ENCODE data around the gene ABCG2.

The ABCG2 gene

DNA sequence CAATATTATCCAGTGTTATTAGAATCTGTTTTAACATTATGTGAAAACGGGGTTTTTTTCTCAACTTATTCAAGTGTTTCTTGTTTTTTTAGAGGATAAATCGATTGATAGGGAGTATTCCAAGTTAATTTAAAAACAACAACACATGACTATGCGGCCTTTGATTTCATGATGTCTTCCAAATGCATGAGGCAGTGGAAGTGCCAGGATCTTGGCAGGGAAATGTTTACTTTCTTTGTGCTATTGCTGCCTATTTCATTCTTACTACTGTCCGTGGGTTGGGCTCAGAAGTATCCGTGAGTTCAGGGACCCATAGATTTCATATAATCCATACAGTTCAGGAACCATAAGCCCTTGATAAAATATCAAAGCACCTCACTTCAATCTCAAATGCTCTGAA lies 64.6 kb downstream of the ABCG2 start:
- Histone ChIP-seq H3K27me3 (ENCODE audit: control insufficient read depth, insufficient read depth, low read length) (no peaks in the 10 kb centered on the region), H3K9ac (ENCODE audit: low read depth, low read length) (no peak overlapping the region), H3K9me3 (ENCODE audit: control insufficient read depth, insufficient read depth, low read length) (no peaks in the 10 kb centered on the region), H3K36me3 (ENCODE audit: control insufficient read depth, insufficient read depth, low read length) (no peaks in the 10 kb centered on the region), H3K4me1 (ENCODE audit: control insufficient read depth, insufficient read depth, low read length) (no peaks in the 10 kb centered on the region), H3K4me3 (ENCODE audit: low read depth, low read length) (no peak overlapping the region)

DNA sequence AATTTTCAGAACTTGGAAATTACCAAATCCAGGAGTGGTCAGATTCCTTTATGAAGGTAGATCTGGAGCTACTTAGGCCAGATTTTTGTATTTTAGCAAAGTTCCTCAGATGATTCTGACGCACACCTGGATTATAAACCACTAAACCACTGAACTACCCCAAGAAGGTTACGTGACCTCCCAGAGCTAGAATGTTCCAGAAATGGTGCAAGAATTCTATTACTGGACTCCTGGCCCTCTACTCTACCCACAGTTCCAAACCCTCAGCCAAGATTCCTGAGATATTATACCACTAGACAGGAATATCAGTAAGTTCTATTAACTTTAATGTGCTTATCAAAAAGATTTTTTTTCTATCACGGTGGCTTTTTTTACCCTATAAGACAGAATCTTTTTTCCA lies 67.1 kb downstream of the ABCG2 start:
- Histone ChIP-seq H3K9ac (ENCODE audit: low read depth, low read length) (no peak overlapping the region), H3K4me3 (ENCODE audit: low read depth, low read length) (no peak overlapping the region), H3K4me1 (ENCODE audit: control insufficient read depth, insufficient read depth, low read length) (no peaks in the 10 kb centered on the region), H3K9me3 (ENCODE audit: control insufficient read depth, insufficient read depth, low read length) (no peaks in the 10 kb centered on the region), H3K36me3 (ENCODE audit: control insufficient read depth, insufficient read depth, low read length) (no peaks in the 10 kb centered on the region), H3K27me3 (ENCODE audit: control insufficient read depth, insufficient read depth, low read length) (no peaks in the 10 kb centered on the region)

DNA sequence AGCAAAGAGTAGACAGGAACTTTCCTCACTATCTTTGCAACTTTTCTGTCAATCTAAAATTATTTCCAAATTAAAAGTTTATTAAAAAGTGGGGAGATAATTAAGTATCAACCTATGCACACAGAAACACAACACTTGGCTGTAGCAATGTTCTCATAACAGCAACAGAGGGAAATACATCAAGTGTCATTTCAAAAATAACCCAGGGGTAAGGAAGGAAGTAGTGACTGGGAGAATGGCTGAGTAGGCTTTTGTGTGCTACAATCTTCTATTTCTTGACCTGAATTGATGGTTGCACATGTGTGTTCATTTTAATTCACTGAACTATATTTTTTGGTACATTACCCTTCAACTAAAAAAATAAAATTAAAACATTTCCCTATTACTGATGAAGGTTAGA lies 67.5 kb downstream of the ABCG2 start:
- Histone ChIP-seq H3K27me3 (ENCODE audit: control insufficient read depth, insufficient read depth, low read length) (no peaks in the 10 kb centered on the region), H3K4me3 (ENCODE audit: low read depth, low read length) (no peak overlapping the region), H3K36me3 (ENCODE audit: control insufficient read depth, insufficient read depth, low read length) (no peaks in the 10 kb centered on the region), H3K9ac (ENCODE audit: low read depth, low read length) (no peak overlapping the region), H3K9me3 (ENCODE audit: control insufficient read depth, insufficient read depth, low read length) (no peaks in the 10 kb centered on the region), H3K4me1 (ENCODE audit: control insufficient read depth, insufficient read depth, low read length) (no peaks in the 10 kb centered on the region)

GRCh38 chr4:88087004-88087403 lies 71.4 kb downstream of the ABCG2 start:
- H3K4me1 ChIP-seq (ENCODE audit: control insufficient read depth, insufficient read depth, low read length): no peaks in the 10 kb centered on the region
- H3K9ac ChIP-seq (ENCODE audit: low read depth, low read length): no peak overlapping the region
- no peaks in the 10 kb centered on the region for H3K36me3 ChIP-seq (ENCODE audit: control insufficient read depth, insufficient read depth, low read length)
- no peak overlapping the region for H3K4me3 ChIP-seq (ENCODE audit: low read depth, low read length)
- H3K27me3 ChIP-seq (ENCODE audit: control insufficient read depth, insufficient read depth, low read length): no peaks in the 10 kb centered on the region
- H3K9me3 ChIP-seq (ENCODE audit: control insufficient read depth, insufficient read depth, low read length): no peaks in the 10 kb centered on the region

GRCh38 chr4:88080626-88081025 lies 77.8 kb downstream of the ABCG2 start:
- H3K36me3 ChIP-seq (ENCODE audit: control insufficient read depth, insufficient read depth, low read length): no peaks in the 10 kb centered on the region
- H3K4me1 ChIP-seq (ENCODE audit: control insufficient read depth, insufficient read depth, low read length): no peaks in the 10 kb centered on the region
- no peak overlapping the region for H3K9ac ChIP-seq (ENCODE audit: low read depth, low read length)
- H3K4me3 ChIP-seq (ENCODE audit: low read depth, low read length): no peak overlapping the region
- no peaks in the 10 kb centered on the region for H3K9me3 ChIP-seq (ENCODE audit: control insufficient read depth, insufficient read depth, low read length)
- H3K27me3 ChIP-seq (ENCODE audit: control insufficient read depth, insufficient read depth, low read length): no peaks in the 10 kb centered on the region

DNA sequence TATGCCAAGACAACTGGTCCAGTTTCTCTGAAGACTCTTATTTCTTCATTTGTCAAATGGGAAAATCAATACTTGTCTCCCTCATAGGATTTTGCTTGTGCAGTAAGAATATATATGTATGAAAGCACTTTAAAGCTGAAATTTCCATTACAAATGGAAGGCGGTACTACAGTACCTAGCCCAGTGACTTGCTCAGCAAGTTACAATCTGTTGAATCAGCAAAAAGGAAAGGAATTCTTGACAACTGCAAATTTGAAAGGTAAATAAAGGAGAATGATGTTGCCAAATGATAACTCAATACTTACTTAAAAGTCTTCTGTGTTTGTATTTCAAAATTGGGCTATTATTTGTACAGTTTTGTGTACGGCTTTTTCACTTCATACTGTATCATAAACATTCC lies 79.9 kb downstream of the ABCG2 start:
- Histone ChIP-seq H3K9me3 (ENCODE audit: control insufficient read depth, insufficient read depth, low read length) (no peaks in the 10 kb centered on the region), H3K27me3 (ENCODE audit: control insufficient read depth, insufficient read depth, low read length) (no peaks in the 10 kb centered on the region), H3K9ac (ENCODE audit: low read depth, low read length) (no peak overlapping the region), H3K4me3 (ENCODE audit: low read depth, low read length) (no peak overlapping the region), H3K4me1 (ENCODE audit: control insufficient read depth, insufficient read depth, low read length) (no peaks in the 10 kb centered on the region), H3K36me3 (ENCODE audit: control insufficient read depth, insufficient read depth, low read length) (peaks cover 4% of the 10 kb centered on the region)

- Histone ChIP-seq H3K36me3 (ENCODE audit: control insufficient read depth, insufficient read depth, low read length) (peaks cover 4% of the 10 kb centered on the region), H3K9me3 (ENCODE audit: control insufficient read depth, insufficient read depth, low read length) (no peaks in the 10 kb centered on the region), H3K27me3 (ENCODE audit: control insufficient read depth, insufficient read depth, low read length) (no peaks in the 10 kb centered on the region), H3K4me3 (ENCODE audit: low read depth, low read length) (no peak overlapping the region), H3K4me1 (ENCODE audit: control insufficient read depth, insufficient read depth, low read length) (no peaks in the 10 kb centered on the region), H3K9ac (ENCODE audit: low read depth, low read length) (no peak overlapping the region)
These were observed 80.4 kb downstream of the ABCG2 start for GRCh38 chr4:88077911-88078524.

DNA sequence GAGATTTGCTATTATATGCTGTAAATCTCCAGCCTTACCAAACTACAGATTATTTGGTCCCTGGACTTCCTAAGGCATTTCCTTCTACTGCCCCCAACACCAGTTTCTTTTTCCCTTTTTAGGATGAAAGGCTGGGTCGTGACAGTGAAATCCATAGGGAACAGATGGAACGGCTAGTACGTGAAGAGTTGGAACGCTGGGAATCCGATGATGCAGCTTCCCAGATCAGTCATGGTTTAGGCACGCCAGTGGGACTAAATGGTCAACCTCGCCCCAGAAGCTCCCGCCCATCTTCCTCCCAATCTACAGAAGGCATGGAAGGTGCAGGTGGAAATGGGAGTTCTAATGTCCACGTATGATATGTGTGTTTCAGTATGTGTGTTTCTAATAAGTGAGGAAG lies 83.1 kb downstream of the ABCG2 start:
- Histone ChIP-seq H3K9ac (ENCODE audit: low read depth, low read length) (no peak overlapping the region), H3K9me3 (ENCODE audit: control insufficient read depth, insufficient read depth, low read length) (no peaks in the 10 kb centered on the region), H3K36me3 (ENCODE audit: control insufficient read depth, insufficient read depth, low read length) (peaks cover 4% of the 10 kb centered on the region), H3K4me3 (ENCODE audit: low read depth, low read length) (no peak overlapping the region), H3K4me1 (ENCODE audit: control insufficient read depth, insufficient read depth, low read length) (no peaks in the 10 kb centered on the region), H3K27me3 (ENCODE audit: control insufficient read depth, insufficient read depth, low read length) (no peaks in the 10 kb centered on the region)

- H3K36me3 ChIP-seq (ENCODE audit: control insufficient read depth, insufficient read depth, low read length): peaks cover 11% of the 10 kb centered on the region
- no peaks in the 10 kb centered on the region for H3K27me3 ChIP-seq (ENCODE audit: control insufficient read depth, insufficient read depth, low read length)
- H3K4me1 ChIP-seq (ENCODE audit: control insufficient read depth, insufficient read depth, low read length): no peaks in the 10 kb centered on the region
- H3K9me3 ChIP-seq (ENCODE audit: control insufficient read depth, insufficient read depth, low read length): no peaks in the 10 kb centered on the region
- no peak overlapping the region for H3K9ac ChIP-seq (ENCODE audit: low read depth, low read length)
- no peak overlapping the region for H3K4me3 ChIP-seq (ENCODE audit: low read depth, low read length)
These were observed 88.4 kb downstream of the ABCG2 start for GRCh38 chr4:88070031-88070430.

DNA sequence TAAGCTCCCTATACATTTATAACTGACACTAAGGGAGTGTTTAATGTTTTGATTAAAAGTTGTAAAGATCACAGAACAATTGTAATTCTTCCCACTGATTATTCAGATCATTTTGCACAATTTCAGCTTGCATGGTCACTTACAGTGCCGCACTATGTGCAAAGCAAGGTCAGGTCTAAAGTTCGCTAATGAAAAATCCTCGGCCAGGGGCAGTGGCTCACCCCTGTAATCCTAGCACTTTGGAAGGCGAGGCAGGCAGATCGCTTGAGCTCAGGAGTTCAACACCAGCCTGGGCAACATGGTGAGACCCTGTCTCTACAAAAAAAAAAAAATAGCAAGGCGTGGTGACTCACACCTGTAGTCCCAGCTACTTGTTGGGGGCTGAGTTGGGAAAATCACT lies 94.0 kb downstream of the ABCG2 start:
- H3K4me1 ChIP-seq (ENCODE audit: control insufficient read depth, insufficient read depth, low read length): no peaks in the 10 kb centered on the region
- no peaks in the 10 kb centered on the region for H3K9me3 ChIP-seq (ENCODE audit: control insufficient read depth, insufficient read depth, low read length)
- no peak overlapping the region for H3K9ac ChIP-seq (ENCODE audit: low read depth, low read length)
- peaks cover 12% of the 10 kb centered on the region for H3K36me3 ChIP-seq (ENCODE audit: control insufficient read depth, insufficient read depth, low read length)
- no peak overlapping the region for H3K4me3 ChIP-seq (ENCODE audit: low read depth, low read length)
- H3K27me3 ChIP-seq (ENCODE audit: control insufficient read depth, insufficient read depth, low read length): no peaks in the 10 kb centered on the region

GRCh38 chr4:88063634-88064296 lies 94.7 kb downstream of the ABCG2 start:
- Histone ChIP-seq H3K9me3 (ENCODE audit: control insufficient read depth, insufficient read depth, low read length) (no peaks in the 10 kb centered on the region), H3K36me3 (ENCODE audit: control insufficient read depth, insufficient read depth, low read length) (peaks cover 12% of the 10 kb centered on the region), H3K4me3 (ENCODE audit: low read depth, low read length) (no peak overlapping the region), H3K27me3 (ENCODE audit: control insufficient read depth, insufficient read depth, low read length) (no peaks in the 10 kb centered on the region), H3K4me1 (ENCODE audit: control insufficient read depth, insufficient read depth, low read length) (no peaks in the 10 kb centered on the region), H3K9ac (ENCODE audit: low read depth, low read length) (no peak overlapping the region)

DNA sequence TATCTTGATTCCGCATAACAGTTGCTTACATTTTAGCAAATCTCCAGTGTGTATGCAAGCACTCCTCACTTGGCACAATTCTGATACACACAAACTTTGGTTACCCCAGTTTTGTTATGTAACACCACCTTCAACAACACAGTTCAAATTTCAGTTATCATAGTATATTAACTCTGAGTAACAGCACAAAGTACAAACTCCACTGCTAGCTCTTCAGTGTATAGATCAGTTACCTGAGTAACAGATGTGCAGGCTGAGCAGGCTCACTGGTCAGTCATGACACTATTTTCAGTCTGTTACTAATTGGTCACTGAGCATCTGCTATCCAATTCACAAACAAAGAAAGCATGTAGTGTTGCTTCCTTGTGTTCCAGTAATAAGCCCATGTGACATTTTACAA lies 95.6 kb downstream of the ABCG2 start:
- no peak overlapping the region for H3K9ac ChIP-seq (ENCODE audit: low read depth, low read length)
- H3K4me1 ChIP-seq (ENCODE audit: control insufficient read depth, insufficient read depth, low read length): no peaks in the 10 kb centered on the region
- no peaks in the 10 kb centered on the region for H3K27me3 ChIP-seq (ENCODE audit: control insufficient read depth, insufficient read depth, low read length)
- H3K9me3 ChIP-seq (ENCODE audit: control insufficient read depth, insufficient read depth, low read length): no peaks in the 10 kb centered on the region
- H3K36me3 ChIP-seq (ENCODE audit: control insufficient read depth, insufficient read depth, low read length): peaks cover 9% of the 10 kb centered on the region
- H3K4me3 ChIP-seq (ENCODE audit: low read depth, low read length): no peak overlapping the region

Measured in iPS-15b (cell line).